H1 (cell line): Measurements from ENCODE around the gene SLC7A10. TPM values are rescaled to one million over a fixed set of nuclear protein-coding genes. Genes with fewer than 3 reads are reported as not detected.

Source experiments
- NANOG ChIP-seq: IDR thresholded peaks from 2 replicates; pipeline ENCODE4 v1.6.1; 2011; ENCODE audit warnings: low read length, low read depth, mild to moderate bottlenecking, inconsistent platforms; ENCODE audit not compliant: insufficient read depth, poor library complexity, severe bottlenecking
- USF2 ChIP-seq: IDR thresholded peaks from 2 replicates; pipeline ENCODE4 v1.6.1; 2011; ENCODE audit warnings: low read length, improper control_type of control experiment
- polyA plus RNA-seq, 7 experiments: library from polyadenylated mRNA; depleted of rRNA in 3 of 7; stranded (reverse) in 5 of 7; unstranded in 2 of 7; fragments of >200 nt in 5 of 7; fragments of 200-250 nt in 2 of 7; gene quantifications; 1 replicate in 5 of 7; 2 replicates in 1 of 7; 4 replicates in 1 of 7; pipeline versions ENCODE4 v1.2.1 to v1.2.3, GENCODE V29; 2011 to 2013; ENCODE audit warnings: missing spikeins in 2 of 7, mixed read lengths in 2 of 7
- total RNA-seq: library from RNA; stranded (reverse); fragmentation: NEBNext Ultra II Directional; extraction: Animal tissue kit (Norgen Biotek cat#: 25700); gene quantifications from 2 replicates; pipeline ENCODE4 v1.2.1, GENCODE V29; 2021

The SLC7A10 gene
- total and polyA plus RNA-seq, 2 of the 8 experiments (the other 6 are each of a cell fraction or from before 2014, with no cell fraction given) = 3.7 to 7.1 TPM

GRCh38 chr19:33267706-33268105 lies 42.1 kb upstream of the SLC7A10 start (continued):
- TF ChIP-seq USF2 (no peak), NANOG (no peak)
- TF ChIP-seq, all 59 proteins: peak for 0
